Endodermal cell (in vitro differentiated cells): ENCODE measurements around the gene CARD14. TPM values are rescaled to one million over a fixed set of nuclear protein-coding genes. Genes with fewer than 3 reads are reported as not detected.
A peak's percentile ranks its signal among the peaks of the same experiment; 100 is the strongest.
"Not testable (repeated sequence)": the region's sequence is repeated elsewhere in the genome, so short reads cannot be mapped to it uniquely, and the experiment has no call there.

Experiments
- DNase-seq: peaks from one replicate; pipeline ENCODE4 v3.0.0-alpha.2; 2017
- H3K27ac ChIP-seq: 2 replicates; pipeline ENCODE4 v1.5.1; 2013; ENCODE audit warnings: mild to moderate bottlenecking, low read depth, low read length, moderate library complexity
- H3K27me3 ChIP-seq: 2 replicates; pipeline ENCODE4 v1.6.1; 2013; ENCODE audit warnings: mild to moderate bottlenecking, low read length, moderate library complexity; ENCODE audit not compliant: insufficient read depth, control insufficient read depth, poor library complexity, severe bottlenecking
- H3K36me3 ChIP-seq: 2 replicates; pipeline ENCODE4 v1.7.0; 2013; ENCODE audit warnings: mild to moderate bottlenecking, low read length, moderate library complexity; ENCODE audit not compliant: control insufficient read depth, insufficient read depth
- H3K4me1 ChIP-seq: one replicate; pipeline ENCODE4 v1.7.0; 2013; ENCODE audit warnings: low read length; ENCODE audit not compliant: control insufficient read depth, insufficient read depth
- H3K4me3 ChIP-seq: 2 replicates; pipeline ENCODE4 v1.5.1; 2013; ENCODE audit warnings: mild to moderate bottlenecking, low read length, moderate library complexity
- H3K9ac ChIP-seq: 2 replicates; pipeline ENCODE4 v1.6.1; 2013; ENCODE audit warnings: mild to moderate bottlenecking, low read length, moderate library complexity; ENCODE audit not compliant: poor library complexity, severe bottlenecking; ENCODE audit errors: extremely low read depth
- H3K9me3 ChIP-seq: 2 replicates; pipeline ENCODE4 v1.6.1; 2013; ENCODE audit warnings: mild to moderate bottlenecking, low read length, moderate library complexity; ENCODE audit not compliant: control insufficient read depth
- H3K27ac Mint-ChIP-seq: 2 replicates; pipeline ENCODE4 v1.8.0; 2020; ENCODE audit warnings: mixed read lengths
- H3K27me3 Mint-ChIP-seq: 2 replicates; pipeline ENCODE4 v1.8.0; 2021; ENCODE audit warnings: mild to moderate bottlenecking, mixed read lengths; ENCODE audit not compliant: insufficient read depth
- H3K36me3 Mint-ChIP-seq: 2 replicates; pipeline ENCODE4 v1.8.0; 2020; ENCODE audit warnings: low read depth, mixed read lengths
- H3K4me1 Mint-ChIP-seq: 2 replicates; pipeline ENCODE4 v1.8.0; 2020; ENCODE audit warnings: mixed read lengths
- H3K4me3 Mint-ChIP-seq: 2 replicates; pipeline ENCODE4 v1.8.0; 2020; ENCODE audit warnings: mild to moderate bottlenecking, moderate library complexity, mixed read lengths
- H3K9me3 Mint-ChIP-seq: 2 replicates; pipeline ENCODE4 v1.8.0; 2020; ENCODE audit warnings: mild to moderate bottlenecking, mixed read lengths
- CTCF ChIP-seq: fragments of 200-600 bp; sonication (generic); conservative IDR thresholded peaks from 2 replicates; pipeline ENCODE4 v1.5.0; 2021; ENCODE audit warnings: antibody characterized with exemption, mild to moderate bottlenecking
- WGBS, 2 experiments: methylation state at CpG; one replicate each; pipeline versions ENCODE4 v1.1.5 to v1.1.7; 2013; ENCODE audit warnings: missing lambda C conversion rate in 2 of 2, mixed read lengths in 1 of 2; ENCODE audit not compliant: insufficient coverage in 1 of 2, insufficient read length in 1 of 2; 5-methylcytosine and 5-hydroxymethylcytosine counted together
- total RNA-seq, 2 donors: library from RNA; stranded (reverse); fragmentation: NEBNext Ultra II Directional in 1 of 2; extraction: Animal tissue kit (Norgen Biotek cat#: 25700) in 1 of 2; gene quantifications; 2 replicates in 1 of 2; 3 replicates in 1 of 2; pipeline ENCODE4 v1.2.1, GENCODE V29; 2021

The CARD14 gene
- total RNA-seq, 2 donors from 2014 or later, result 0.31 TPM; not detected in 1

GRCh38 chr17:80243526-80244433 is 74.0 kb downstream of the CARD14 start:
- no peak overlapping the region for H3K27ac Mint-ChIP-seq

GRCh38 chr17:80244448-80244847 is 74.6 kb downstream of the CARD14 start:
- peaks cover 48% of the 10 kb centered on the region for H3K36me3 Mint-ChIP-seq
- not testable (repeated sequence) for H3K4me1 ChIP-seq, H3K4me1 Mint-ChIP-seq, DNase-seq, H3K27ac Mint-ChIP-seq, H3K27me3 ChIP-seq, H3K27ac ChIP-seq, H3K4me3 Mint-ChIP-seq, H3K4me3 ChIP-seq, H3K9me3 ChIP-seq, H3K9ac ChIP-seq, H3K27me3 Mint-ChIP-seq, H3K9me3 Mint-ChIP-seq
- peaks cover 47% of the 10 kb centered on the region for H3K36me3 ChIP-seq
- 96 to 100% methylated on average over 4 to 6 of the region's 6 CpGs for WGBS, 2 experiments

More at GRCh38 chr17:80243526-80244433, 74.0 kb downstream of the CARD14 start:
- DNase-seq, result no peak
- peaks cover 45% of the 10 kb centered on the region for H3K36me3 ChIP-seq
- H3K27me3 Mint-ChIP-seq, result no peaks in the 10 kb centered on the region
- H3K36me3 Mint-ChIP-seq, result peaks cover 46% of the 10 kb centered on the region
- no peaks in the 10 kb centered on the region for H3K4me1 ChIP-seq
- no peaks in the 10 kb centered on the region for H3K9me3 ChIP-seq
- H3K4me3 ChIP-seq, result no peak overlapping the region
- WGBS, 2 experiments, result 93 to 95% methylated on average over 22 to 26 of the region's 26 CpGs
- H3K4me3 Mint-ChIP-seq, result no peak overlapping the region
- TF ChIP-seq CTCF, result no peak
- H3K9ac ChIP-seq, result no peak overlapping the region
- H3K9me3 Mint-ChIP-seq, result no peaks in the 10 kb centered on the region
- no peaks in the 10 kb centered on the region for H3K4me1 Mint-ChIP-seq
- H3K27ac ChIP-seq, result no peak overlapping the region
- no peaks in the 10 kb centered on the region for H3K27me3 ChIP-seq

GRCh38 chr17:80244871-80245509 is 75.2 kb downstream of the CARD14 start:
- peak overlapping the region; percentile 32 for H3K27ac ChIP-seq
- Mint-ChIP-seq H3K9me3 (no peaks in the 10 kb centered on the region), H3K36me3 (peaks cover 48% of the 10 kb centered on the region), H3K4me1 (no peaks in the 10 kb centered on the region), H3K4me3 (no peak overlapping the region), H3K27ac (peak overlapping the region; percentile 13), H3K27me3 (no peaks in the 10 kb centered on the region)
- 94% methylated on average over 19 to 22 of the region's 22 CpGs for WGBS, 2 experiments
- no peaks in the 10 kb centered on the region for H3K4me1 ChIP-seq
- no peak overlapping the region for H3K9ac ChIP-seq
- H3K9me3 ChIP-seq, result no peaks in the 10 kb centered on the region
- TF ChIP-seq CTCF, result no peak
- H3K4me3 ChIP-seq, result no peak overlapping the region
- H3K27me3 ChIP-seq, result no peaks in the 10 kb centered on the region
- H3K36me3 ChIP-seq, result peaks cover 47% of the 10 kb centered on the region
- no peak for DNase-seq
